ENCODE data around the gene SPON1.
"Not testable (repeated sequence)": the region's sequence is repeated elsewhere in the genome, so short reads cannot be mapped to it uniquely, and the experiment has no call there.

The SPON1 gene

GRCh38 chr11:13962562-13963168, at the start of gene SPON1:
TSS of gene SPON1 (plus strand) at chr11:13962723. CDS start at chr11:13962905, 182 bp downstream.
- DNase-seq, result peak; percentile 18

DNA sequence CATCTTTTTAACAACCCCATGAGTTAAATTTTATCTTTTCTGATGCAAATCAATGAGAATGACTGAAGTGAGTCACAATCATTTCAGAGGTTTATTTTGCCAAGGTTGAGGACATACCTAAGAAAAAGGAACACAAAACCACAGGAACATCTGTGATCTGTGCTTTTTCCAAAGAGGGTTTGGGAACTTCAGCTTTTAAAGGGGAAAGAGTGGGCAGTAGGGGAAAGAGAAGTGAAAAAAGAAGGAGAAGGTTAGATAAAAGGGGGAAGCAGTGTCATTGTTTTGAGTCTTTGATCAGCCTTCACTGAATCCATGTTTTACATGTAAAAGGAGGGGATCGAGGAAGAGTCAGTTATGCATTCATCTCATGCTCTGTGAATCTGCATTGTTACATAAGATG, 45.3 kb upstream of the SPON1 start:
- DNase-seq, result no peak

DNA sequence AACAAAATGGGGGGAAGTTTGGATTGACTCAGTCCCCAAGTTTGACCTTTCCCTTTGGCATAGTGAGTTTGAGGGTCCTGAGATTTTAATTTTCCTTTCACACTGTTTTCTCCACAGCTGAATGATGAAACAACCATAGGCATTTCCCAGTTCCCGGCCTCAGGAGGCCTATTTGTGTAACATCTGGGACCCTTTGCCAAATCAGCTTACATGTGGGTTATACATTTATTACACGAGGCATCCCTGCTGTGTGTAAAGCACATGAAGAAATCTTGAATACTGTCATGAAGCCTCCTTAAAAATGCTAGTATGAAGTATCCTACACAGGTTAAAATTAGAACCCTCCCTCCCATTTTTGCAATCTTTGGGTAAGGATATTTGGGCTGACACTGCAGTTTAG, 44.6 kb upstream of the SPON1 start:
- DNase-seq, result no peak

DNA sequence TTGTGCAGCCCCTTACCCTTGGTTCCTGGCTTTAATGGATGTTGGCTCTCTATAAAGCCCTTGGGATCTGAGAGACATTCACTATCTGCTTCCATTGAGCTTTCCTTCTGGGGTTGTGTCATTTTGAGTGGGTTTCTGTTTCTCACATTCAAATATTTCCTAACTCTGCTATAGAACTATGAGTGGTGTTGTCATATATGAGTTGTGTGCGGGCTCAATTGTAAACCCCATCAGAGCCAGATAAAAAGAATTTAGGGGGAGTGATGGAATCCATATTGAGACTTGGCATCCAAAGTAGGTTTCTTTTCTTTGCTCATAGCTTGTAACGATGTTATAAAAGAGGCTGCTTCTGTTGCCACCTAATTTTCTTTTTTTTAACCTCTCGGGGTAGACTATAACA, 41.8 kb upstream of the SPON1 start:
- no peak for DNase-seq

- no peak for DNase-seq
These were observed 41.0 kb upstream of the SPON1 start for GRCh38 chr11:13921545-13921944.

- DNase-seq, result no peak
These were observed 39.3 kb upstream of the SPON1 start for GRCh38 chr11:13923182-13923581.

DNA sequence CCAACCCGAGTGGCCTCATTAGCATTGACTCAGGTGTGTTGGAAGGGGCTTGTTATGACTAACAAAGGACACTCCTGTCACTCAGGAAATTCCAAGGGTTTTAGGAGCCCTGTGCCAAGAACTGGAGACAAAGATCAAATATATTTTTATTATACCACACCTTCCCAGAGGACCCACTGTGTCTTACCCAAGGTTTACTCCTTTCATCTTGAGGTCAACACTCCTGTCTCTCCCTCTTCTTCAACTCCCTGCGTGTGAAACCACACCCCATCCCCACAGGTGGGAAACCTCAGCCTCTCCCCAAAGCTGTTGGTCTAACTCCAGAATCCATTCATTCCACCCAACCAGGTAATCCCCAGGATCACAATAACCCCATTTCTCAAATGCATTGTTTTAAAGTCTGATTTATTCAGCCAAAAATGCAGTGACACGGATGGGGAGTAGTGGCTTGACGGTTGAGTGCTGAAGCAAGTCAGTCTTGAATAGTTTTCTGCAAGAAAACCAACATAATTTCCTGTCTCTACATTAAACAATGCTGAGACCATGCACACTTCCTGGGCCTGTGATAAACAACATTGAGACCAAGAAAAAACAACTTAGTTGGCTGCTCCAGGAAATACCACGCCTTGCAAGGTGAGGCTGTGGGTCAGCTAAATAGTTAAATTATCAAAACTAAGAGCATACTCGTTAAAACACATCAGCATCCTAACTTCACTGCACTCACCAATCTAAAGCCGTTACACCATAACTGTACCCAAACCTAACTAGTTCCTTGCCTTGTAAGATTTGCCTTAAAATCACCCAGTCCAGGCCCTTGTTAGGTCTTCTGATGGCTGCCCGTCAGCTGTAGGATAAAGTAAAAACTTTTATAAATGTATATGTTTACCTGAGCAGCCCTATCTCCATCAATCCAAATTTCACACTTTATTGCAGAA, 38.5 kb upstream of the SPON1 start:
- DNase-seq, result peak; percentile 39

GRCh38 chr11:13924801-13925327, 37.7 kb upstream of the SPON1 start:
- DNase-seq, result no peak

- not testable (repeated sequence) for DNase-seq
These were observed 36.2 kb upstream of the SPON1 start for GRCh38 chr11:13926366-13926765.

- no peak for DNase-seq
These were observed 35.5 kb upstream of the SPON1 start for GRCh38 chr11:13926981-13927380.

GRCh38 chr11:13927481-13927880, 35.0 kb upstream of the SPON1 start:
- no peak for DNase-seq

GRCh38 chr11:13928566-13929251, 33.8 kb upstream of the SPON1 start:
- DNase-seq, result no peak

- no peak for DNase-seq
These were observed 33.1 kb upstream of the SPON1 start for GRCh38 chr11:13929395-13929891.

GRCh38 chr11:13931356-13931755, 31.2 kb upstream of the SPON1 start:
- no peak for DNase-seq

DNA sequence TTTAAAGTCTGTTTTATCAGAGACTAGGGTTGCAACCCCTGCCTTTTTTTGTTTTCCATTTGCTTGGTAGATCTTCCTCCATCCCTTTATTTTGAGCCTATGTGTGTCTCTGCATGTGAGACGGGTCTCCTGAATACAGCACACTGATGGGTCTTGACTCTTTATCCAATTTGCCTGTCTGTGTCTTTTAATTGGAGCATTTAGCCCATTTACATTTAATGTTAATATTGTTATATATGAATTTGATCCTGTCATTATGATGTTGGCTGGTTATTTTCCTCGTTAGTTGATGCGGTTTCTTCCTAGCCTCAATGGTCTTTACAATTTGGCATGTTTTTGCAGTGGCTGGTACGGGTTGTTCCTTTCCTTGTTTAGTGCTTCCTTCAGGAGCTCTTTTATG, 25.4 kb upstream of the SPON1 start:
- not testable (repeated sequence) for DNase-seq

GRCh38 chr11:13938829-13939228, 23.7 kb upstream of the SPON1 start:
- DNase-seq, result peak; percentile 43

DNA sequence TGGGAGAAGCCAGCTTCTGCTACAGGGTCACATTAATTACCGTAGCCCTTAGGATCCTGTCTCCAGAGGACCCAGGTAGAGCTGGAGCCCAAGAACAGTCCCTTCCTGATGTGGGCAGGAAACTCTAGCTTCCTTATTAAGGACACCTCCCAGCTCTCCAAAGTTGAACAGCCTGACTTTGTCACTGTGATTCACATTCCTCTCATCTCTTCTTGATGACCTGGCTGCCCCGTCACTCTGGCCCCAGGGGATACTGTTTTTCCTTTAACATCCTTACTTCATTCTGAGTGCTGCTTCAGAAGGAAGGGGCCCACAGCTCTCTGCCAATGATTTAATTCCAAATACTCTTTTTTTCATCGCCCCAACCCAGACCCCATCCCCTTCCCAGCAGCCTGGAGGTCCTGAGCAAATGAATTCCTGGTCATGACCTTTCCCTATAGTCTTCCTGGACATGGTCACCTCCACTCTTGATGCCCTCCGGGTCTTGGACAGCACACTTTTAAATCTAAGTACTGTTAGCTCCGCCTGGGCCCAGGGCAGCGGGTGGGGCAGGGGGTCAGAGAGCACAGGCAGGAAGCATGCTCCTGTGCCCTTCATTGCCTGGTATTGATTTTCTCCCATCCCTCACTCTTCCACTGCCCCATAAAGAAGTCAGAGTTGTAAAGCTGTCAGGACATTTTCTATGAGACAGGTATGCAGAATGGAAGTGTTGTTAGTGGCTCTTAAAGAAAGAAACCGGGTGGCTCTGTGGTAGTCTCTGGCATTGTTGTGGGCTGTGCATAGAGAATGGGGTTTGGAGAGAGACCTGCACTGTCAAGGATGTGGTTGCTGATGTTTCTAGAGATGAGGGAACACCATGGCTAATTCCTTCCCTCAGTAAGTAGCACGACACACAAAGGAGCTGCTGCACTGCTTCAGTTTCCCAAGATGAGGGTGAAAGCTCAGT, 22.3 kb upstream of the SPON1 start:
- peak; percentile 49 for DNase-seq

GRCh38 chr11:13940907-13941256, 21.6 kb upstream of the SPON1 start:
- no peak for DNase-seq

- no peak for DNase-seq
These were observed 20.7 kb upstream of the SPON1 start for GRCh38 chr11:13941775-13942174.

DNA sequence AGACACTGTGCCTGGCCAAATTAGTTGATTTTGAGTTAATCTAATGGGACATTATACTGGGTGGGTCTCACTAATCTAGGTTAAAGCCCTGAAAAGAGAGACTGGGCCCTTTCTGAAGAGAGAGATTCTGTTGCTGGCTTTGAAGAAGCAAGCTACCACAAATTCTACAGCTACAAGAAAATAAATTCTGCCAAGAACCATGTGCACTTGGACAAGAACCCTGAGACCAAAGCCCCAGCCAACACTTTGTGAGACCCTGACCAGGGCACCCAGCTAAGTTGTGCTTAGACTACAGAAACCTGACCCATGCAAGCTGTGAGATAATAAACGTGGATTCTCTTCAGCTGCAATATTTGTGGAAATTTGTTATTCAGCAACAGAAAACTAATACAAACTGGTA, 20.1 kb upstream of the SPON1 start:
- DNase-seq, result no peak

GRCh38 chr11:13942971-13943381, 19.5 kb upstream of the SPON1 start:
- DNase-seq, result no peak

- DNase-seq, result no peak
These were observed 18.5 kb upstream of the SPON1 start for GRCh38 chr11:13944016-13944415.

All from CD4-positive, alpha-beta T cell treated with Interleukin-21 for 1 hour (primary cell).